DOHH2 (cell line): Measurements from ENCODE around the gene ALG12.

ENCODE experiments used
- H3F3A ChIP-seq: fragments of 200-600 bp; sonication (generic), shearing (Covaris generic); 2 replicates; pipeline ENCODE4 v1.6.0; 2016; ENCODE audit warnings: antibody characterized with exemption, mild to moderate bottlenecking; ENCODE audit not compliant: control insufficient read depth, insufficient read depth
- H3K27ac ChIP-seq: fragments of 200-600 bp; sonication (generic); 2 replicates; pipeline ENCODE4 v1.5.1; 2014; ENCODE audit warnings: low read depth, mild to moderate bottlenecking, low read length, moderate library complexity
- H3K27me3 ChIP-seq: fragments of 200-600 bp; sonication (generic); 2 replicates; pipeline ENCODE4 v1.6.1; 2014; ENCODE audit warnings: mild to moderate bottlenecking, low read length, mixed read lengths; ENCODE audit not compliant: control insufficient read depth
- H3K36me3 ChIP-seq: fragments of 200-600 bp; sonication (generic); 2 replicates; pipeline ENCODE4 v1.6.1; 2014; ENCODE audit warnings: mild to moderate bottlenecking, low read length, moderate library complexity, mixed read lengths; ENCODE audit not compliant: control insufficient read depth
- H3K4me1 ChIP-seq: fragments of 200-600 bp; sonication (generic); 2 replicates; pipeline ENCODE4 v1.6.1; 2014; ENCODE audit warnings: mild to moderate bottlenecking, low read length, mixed read lengths; ENCODE audit not compliant: control insufficient read depth
- H3K4me2 ChIP-seq: fragments of 200-600 bp; sonication (generic); 2 replicates; pipeline ENCODE4 v1.6.0; 2014; ENCODE audit warnings: mild to moderate bottlenecking, low read length, moderate library complexity
- H3K4me3 ChIP-seq: fragments of 200-600 bp; sonication (generic); 2 replicates; pipeline ENCODE4 v1.5.1; 2014; ENCODE audit warnings: mild to moderate bottlenecking, low read length, mixed read lengths
- H3K79me2 ChIP-seq: fragments of 200-600 bp; sonication (generic); 2 replicates; pipeline ENCODE4 v1.6.1; 2014; ENCODE audit warnings: mild to moderate bottlenecking, low read length, mixed read lengths; ENCODE audit not compliant: control insufficient read depth
- H3K9me2 ChIP-seq: fragments of 200-600 bp; sonication (generic); replicated peaks from 2 replicates; pipeline ENCODE4 v1.6.1; 2014; ENCODE audit warnings: mild to moderate bottlenecking, low read length, mixed read lengths; ENCODE audit not compliant: control insufficient read depth
- H3K9me3 ChIP-seq: fragments of 200-600 bp; sonication (generic); 2 replicates; pipeline ENCODE4 v1.6.1; 2014; ENCODE audit warnings: antibody characterized with exemption, low read length, mixed read lengths; ENCODE audit not compliant: control insufficient read depth, insufficient read depth
- H4K20me1 ChIP-seq: fragments of 200-600 bp; sonication (generic); 2 replicates; pipeline ENCODE4 v1.6.0; 2014; ENCODE audit warnings: low read depth, mild to moderate bottlenecking, antibody characterized with exemption, low read length, moderate library complexity; ENCODE audit not compliant: control insufficient read depth, insufficient read depth
- CTCF ChIP-seq: fragments of 200-600 bp; sonication (generic); IDR thresholded peaks from one replicate; pipeline ENCODE4 v1.5.1; 2014; ENCODE audit warnings: antibody characterized with exemption, mild to moderate bottlenecking, low read depth, low read length; ENCODE audit not compliant: poor library complexity, severe bottlenecking
- EZH2phosphoT487 ChIP-seq: fragments of 200-600 bp; sonication (generic); IDR thresholded peaks from 2 replicates; pipeline ENCODE4 v1.6.1; 2017; ENCODE audit warnings: borderline replicate concordance, mild to moderate bottlenecking, antibody characterized with exemption, low read length, moderate library complexity, mixed read lengths

The ALG12 gene

GRCh38 chr22:49936973-49937757 lies 18.9 kb upstream of the ALG12 start:
- H3K36me3 ChIP-seq: peaks cover 15% of the 10 kb centered on the region
- no peaks in the 10 kb centered on the region for H3K27me3 ChIP-seq
- H3K9me2 ChIP-seq: no peaks in the 10 kb centered on the region
- no peaks in the 10 kb centered on the region for H3K9me3 ChIP-seq
- peak overlapping the region; percentile 77 for H3K4me2 ChIP-seq
- H3F3A ChIP-seq: peaks cover 18% of the 10 kb centered on the region
- TF ChIP-seq CTCF: no peak
- no peak for TF ChIP-seq EZH2phosphoT487
- H3K27ac ChIP-seq: peak overlapping the region; percentile 81
- peak overlapping the region; percentile 57 for H3K4me3 ChIP-seq
- peaks cover 48% of the 10 kb centered on the region for H3K4me1 ChIP-seq
- H3K79me2 ChIP-seq: peaks cover 19% of the 10 kb centered on the region
- H4K20me1 ChIP-seq: no peaks in the 10 kb centered on the region

GRCh38 chr22:49936018-49936972 lies 18.1 kb upstream of the ALG12 start:
- Histone ChIP-seq H3K27ac (peak overlapping the region; percentile 81), H3K9me2 (no peaks in the 10 kb centered on the region), H3K36me3 (peaks cover 15% of the 10 kb centered on the region), H3K4me3 (peak overlapping the region; percentile 57), H3K79me2 (peaks cover 19% of the 10 kb centered on the region), H3K27me3 (no peaks in the 10 kb centered on the region), H4K20me1 (no peaks in the 10 kb centered on the region), H3K4me2 (peak overlapping the region; percentile 77), H3K9me3 (no peaks in the 10 kb centered on the region), H3F3A (peaks cover 26% of the 10 kb centered on the region), H3K4me1 (peaks cover 56% of the 10 kb centered on the region)
- no peak for TF ChIP-seq CTCF
- TF ChIP-seq EZH2phosphoT487: no peak

GRCh38 chr22:49935561-49935960 lies 17.3 kb upstream of the ALG12 start:
- Histone ChIP-seq H3K4me3 (no peak overlapping the region), H3K9me2 (no peaks in the 10 kb centered on the region), H3K27ac (no peak overlapping the region), H3K36me3 (peaks cover 15% of the 10 kb centered on the region), H3K27me3 (no peaks in the 10 kb centered on the region), H3K9me3 (no peaks in the 10 kb centered on the region), H4K20me1 (no peaks in the 10 kb centered on the region), H3K4me2 (no peak overlapping the region), H3F3A (peaks cover 30% of the 10 kb centered on the region), H3K4me1 (peaks cover 63% of the 10 kb centered on the region), H3K79me2 (peaks cover 19% of the 10 kb centered on the region)
- TF ChIP-seq CTCF (no peak), EZH2phosphoT487 (no peak)
